ENCODE data around the gene ALPP.
A peak's percentile ranks its signal among the peaks of the same experiment; 100 is the strongest.
"Not testable (repeated sequence)": the region's sequence is repeated elsewhere in the genome, so short reads cannot be mapped to it uniquely, and the experiment has no call there.

The ALPP gene

DNA sequence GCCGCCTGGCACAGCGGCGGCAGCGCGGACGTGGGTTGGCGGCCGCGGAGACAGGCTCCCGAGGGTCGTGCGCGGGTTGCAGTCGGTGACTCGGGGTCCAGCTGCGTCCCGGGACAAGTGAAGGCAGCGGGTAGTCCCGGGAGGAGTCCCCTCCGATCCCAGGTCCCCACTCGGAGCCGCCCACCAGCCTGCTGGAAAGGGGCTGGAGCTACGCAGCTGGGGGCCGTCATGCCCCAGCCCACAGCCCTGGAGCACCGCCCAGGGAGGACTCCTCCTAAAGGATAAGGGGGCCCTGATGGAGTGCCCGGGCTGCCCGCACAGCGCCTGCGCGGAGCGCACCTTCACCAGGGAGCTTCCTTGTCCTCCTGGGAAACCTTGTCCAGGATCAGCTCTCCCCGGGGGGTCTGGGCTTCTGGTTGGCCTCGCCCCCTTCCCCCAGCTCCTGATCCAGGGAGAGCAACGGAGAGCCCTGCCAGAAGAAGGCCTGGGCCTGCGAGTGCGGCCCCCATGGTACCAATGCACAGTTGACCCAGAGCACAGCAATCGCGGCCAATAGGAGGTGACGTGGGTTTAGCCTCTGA lies 25.9 kb upstream of the ALPP start:
- Histone ChIP-seq H3K9me3 (ENCODE audit: control insufficient read depth, insufficient read depth, low read length) (peaks cover 6% of the 10 kb centered on the region; the same call in 1 of the 2 replicates), H3K9ac (ENCODE audit: low read depth, low read length) (no peak overlapping the region), H3K4me1 (ENCODE audit: control insufficient read depth, insufficient read depth, low read length) (no peaks in the 10 kb centered on the region), H3K27ac (ENCODE audit: low read depth, low read length) (no peak overlapping the region), H3K4me3 (ENCODE audit: low read depth, low read length) (peak overlapping the region; percentile 48; the same call in 1 of the 2 replicates), H3K36me3 (ENCODE audit: control insufficient read depth, insufficient read depth, low read length) (no peaks in the 10 kb centered on the region), H3K27me3 (ENCODE audit: control insufficient read depth, insufficient read depth, low read length) (peaks cover 50% of the 10 kb centered on the region)

DNA sequence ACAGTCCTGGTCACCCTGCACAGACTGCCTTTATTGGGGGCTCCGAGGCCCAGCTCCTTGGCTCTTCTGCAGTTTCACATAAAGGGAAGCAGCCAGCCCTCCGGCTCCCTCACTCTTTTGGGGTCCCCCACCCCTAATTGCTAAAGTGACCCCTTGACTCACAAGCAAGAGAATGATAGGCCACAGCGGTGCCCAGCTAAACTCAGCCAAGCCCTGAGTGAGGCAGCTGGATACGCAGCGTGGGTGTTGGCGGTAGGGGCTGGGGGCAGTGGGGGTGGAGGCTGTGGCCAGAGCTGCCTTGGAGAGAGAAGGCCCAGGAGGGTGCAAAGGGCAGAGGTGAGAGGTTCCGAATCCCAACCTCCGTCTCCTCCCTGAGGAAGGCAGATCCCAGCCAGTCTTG lies 25.5 kb upstream of the ALPP start:
- H3K4me3 ChIP-seq (ENCODE audit: low read depth, low read length): no peak overlapping the region
- H3K27ac ChIP-seq (ENCODE audit: low read depth, low read length): no peak overlapping the region
- H3K9ac ChIP-seq (ENCODE audit: low read depth, low read length): no peak overlapping the region
- no peaks in the 10 kb centered on the region for H3K36me3 ChIP-seq (ENCODE audit: control insufficient read depth, insufficient read depth, low read length)
- no peaks in the 10 kb centered on the region for H3K4me1 ChIP-seq (ENCODE audit: control insufficient read depth, insufficient read depth, low read length)
- H3K9me3 ChIP-seq (ENCODE audit: control insufficient read depth, insufficient read depth, low read length): peaks cover 6% of the 10 kb centered on the region; the same call in 1 of the 2 replicates
- peaks cover 50% of the 10 kb centered on the region for H3K27me3 ChIP-seq (ENCODE audit: control insufficient read depth, insufficient read depth, low read length)

DNA sequence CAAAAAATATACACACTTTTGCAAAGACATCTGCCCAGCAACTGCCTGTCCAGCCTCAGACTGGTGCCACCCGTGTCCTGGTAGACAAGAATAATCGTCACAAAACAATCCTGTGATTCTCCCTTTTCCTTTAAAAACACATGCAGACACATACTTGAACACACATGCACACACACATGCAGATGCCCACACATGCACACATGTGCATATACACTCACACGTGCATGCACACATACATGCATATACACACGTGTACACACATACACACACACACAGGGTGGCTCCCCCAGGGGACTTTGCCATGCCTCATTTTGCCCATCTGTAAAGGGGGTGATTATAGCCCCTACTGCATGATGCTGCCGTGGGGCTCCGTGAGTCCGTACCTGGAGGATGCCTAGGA lies 24.9 kb upstream of the ALPP start:
- H3K27me3 ChIP-seq (ENCODE audit: control insufficient read depth, insufficient read depth, low read length): peaks cover 44% of the 10 kb centered on the region

DNA sequence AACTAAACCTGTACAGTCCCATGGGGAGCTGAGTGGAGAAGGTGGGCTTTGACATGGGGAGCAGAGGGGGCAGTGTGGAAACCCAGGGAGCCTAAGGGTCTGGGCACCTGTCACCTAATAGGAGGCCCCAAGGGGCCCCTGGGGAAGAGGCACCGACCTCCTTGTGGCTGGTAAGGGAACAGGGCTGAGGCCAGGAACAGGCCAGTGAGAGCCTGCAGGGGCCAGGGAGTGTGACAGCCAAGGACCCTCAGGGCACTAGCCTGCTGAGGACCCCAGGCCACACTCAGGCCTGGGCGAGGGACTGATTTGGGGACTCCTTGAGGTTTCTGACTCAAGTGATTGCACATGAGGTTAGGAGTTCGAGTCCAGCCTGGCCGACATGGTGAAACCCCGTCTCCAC lies 24.5 kb upstream of the ALPP start:
- no peak overlapping the region for H3K9ac ChIP-seq (ENCODE audit: low read depth, low read length)
- H3K9me3 ChIP-seq (ENCODE audit: control insufficient read depth, insufficient read depth, low read length): peaks cover 6% of the 10 kb centered on the region; the same call in 1 of the 2 replicates
- no peak overlapping the region for H3K27ac ChIP-seq (ENCODE audit: low read depth, low read length)
- peaks cover 41% of the 10 kb centered on the region for H3K27me3 ChIP-seq (ENCODE audit: control insufficient read depth, insufficient read depth, low read length)
- H3K36me3 ChIP-seq (ENCODE audit: control insufficient read depth, insufficient read depth, low read length): no peaks in the 10 kb centered on the region
- H3K4me1 ChIP-seq (ENCODE audit: control insufficient read depth, insufficient read depth, low read length): no peaks in the 10 kb centered on the region
- H3K4me3 ChIP-seq (ENCODE audit: low read depth, low read length): no peak overlapping the region

More for the DNA sequence above, 24.9 kb upstream of the ALPP start:
- Histone ChIP-seq H3K9ac (ENCODE audit: low read depth, low read length) (no peak overlapping the region), H3K9me3 (ENCODE audit: control insufficient read depth, insufficient read depth, low read length) (peaks cover 6% of the 10 kb centered on the region; the same call in 1 of the 2 replicates), H3K36me3 (ENCODE audit: control insufficient read depth, insufficient read depth, low read length) (no peaks in the 10 kb centered on the region), H3K4me3 (ENCODE audit: low read depth, low read length) (no peak overlapping the region), H3K27ac (ENCODE audit: low read depth, low read length) (no peak overlapping the region), H3K4me1 (ENCODE audit: control insufficient read depth, insufficient read depth, low read length) (no peaks in the 10 kb centered on the region)

DNA sequence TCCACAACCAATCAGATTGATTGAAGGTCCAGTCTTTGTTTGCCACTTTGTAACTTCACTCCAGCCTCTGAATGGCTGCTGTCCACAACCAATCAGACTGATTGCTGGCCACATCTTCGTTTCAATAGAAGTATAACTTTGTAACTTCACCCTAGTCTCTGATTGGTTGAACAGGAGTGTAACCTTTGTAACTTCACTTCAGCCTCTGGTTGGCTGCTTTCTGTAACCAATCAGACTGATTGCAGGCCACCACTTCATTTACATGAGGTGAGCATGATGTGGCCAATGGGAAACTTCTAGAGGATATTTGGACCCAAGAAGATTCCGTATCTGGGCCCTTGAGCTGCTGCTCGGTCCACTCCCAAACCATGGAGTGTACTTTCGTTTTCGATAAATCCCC lies 16.9 kb upstream of the ALPP start:
- Histone ChIP-seq H3K36me3 (ENCODE audit: control insufficient read depth, insufficient read depth, low read length) (no peaks in the 10 kb centered on the region), H3K27ac (ENCODE audit: low read depth, low read length) (no peak overlapping the region), H3K4me3 (ENCODE audit: low read depth, low read length) (no peak overlapping the region), H3K9ac (ENCODE audit: low read depth, low read length) (no peak overlapping the region), H3K4me1 (ENCODE audit: control insufficient read depth, insufficient read depth, low read length) (peaks cover 3% of the 10 kb centered on the region; the same call in 1 of the 2 replicates), H3K27me3 (ENCODE audit: control insufficient read depth, insufficient read depth, low read length) (no peaks in the 10 kb centered on the region), H3K9me3 (ENCODE audit: control insufficient read depth, insufficient read depth, low read length) (no peaks in the 10 kb centered on the region)

DNA sequence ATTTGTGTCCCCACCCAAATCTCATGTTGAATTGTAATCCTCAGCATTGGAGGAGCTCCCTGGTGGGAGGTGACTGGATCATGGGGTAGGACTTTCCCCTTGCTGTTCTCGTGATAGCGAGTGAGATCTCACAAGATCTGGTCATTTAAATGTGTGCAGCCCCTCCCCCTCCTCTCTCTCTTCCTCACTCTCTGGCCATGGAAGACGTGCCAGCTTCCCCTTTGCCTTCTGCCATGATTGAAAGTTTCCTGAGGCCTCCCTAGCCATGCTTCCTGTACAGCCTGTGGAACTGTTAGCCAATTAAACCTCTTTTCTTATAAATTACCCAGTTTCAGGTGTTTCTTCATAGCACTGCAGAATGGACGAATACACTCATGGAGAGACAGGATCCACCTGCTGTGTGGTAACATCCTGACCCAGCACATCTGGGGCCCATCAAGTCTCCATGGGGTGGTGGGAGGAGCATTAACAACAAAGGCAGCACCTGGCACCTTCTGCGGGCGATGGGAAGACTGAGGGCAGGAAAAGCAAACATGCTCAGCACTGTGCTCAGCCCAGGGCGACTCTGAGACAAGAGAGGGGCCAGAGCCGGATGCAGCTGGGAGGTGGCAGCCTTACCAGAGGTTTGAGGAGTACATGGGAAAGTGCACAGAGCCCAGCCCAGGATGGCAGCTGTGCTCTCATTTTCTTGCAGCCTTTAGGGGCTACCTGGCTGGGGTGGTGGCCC lies 16.2 kb upstream of the ALPP start:
- Histone ChIP-seq H3K4me1 (ENCODE audit: control insufficient read depth, insufficient read depth, low read length) (peaks cover 3% of the 10 kb centered on the region; the same call in 1 of the 2 replicates), H3K27me3 (ENCODE audit: control insufficient read depth, insufficient read depth, low read length) (no peaks in the 10 kb centered on the region), H3K36me3 (ENCODE audit: control insufficient read depth, insufficient read depth, low read length) (no peaks in the 10 kb centered on the region), H3K4me3 (ENCODE audit: low read depth, low read length) (no peak overlapping the region), H3K9me3 (ENCODE audit: control insufficient read depth, insufficient read depth, low read length) (no peaks in the 10 kb centered on the region), H3K9ac (ENCODE audit: low read depth, low read length) (no peak overlapping the region), H3K27ac (ENCODE audit: low read depth, low read length) (no peak overlapping the region)

DNA sequence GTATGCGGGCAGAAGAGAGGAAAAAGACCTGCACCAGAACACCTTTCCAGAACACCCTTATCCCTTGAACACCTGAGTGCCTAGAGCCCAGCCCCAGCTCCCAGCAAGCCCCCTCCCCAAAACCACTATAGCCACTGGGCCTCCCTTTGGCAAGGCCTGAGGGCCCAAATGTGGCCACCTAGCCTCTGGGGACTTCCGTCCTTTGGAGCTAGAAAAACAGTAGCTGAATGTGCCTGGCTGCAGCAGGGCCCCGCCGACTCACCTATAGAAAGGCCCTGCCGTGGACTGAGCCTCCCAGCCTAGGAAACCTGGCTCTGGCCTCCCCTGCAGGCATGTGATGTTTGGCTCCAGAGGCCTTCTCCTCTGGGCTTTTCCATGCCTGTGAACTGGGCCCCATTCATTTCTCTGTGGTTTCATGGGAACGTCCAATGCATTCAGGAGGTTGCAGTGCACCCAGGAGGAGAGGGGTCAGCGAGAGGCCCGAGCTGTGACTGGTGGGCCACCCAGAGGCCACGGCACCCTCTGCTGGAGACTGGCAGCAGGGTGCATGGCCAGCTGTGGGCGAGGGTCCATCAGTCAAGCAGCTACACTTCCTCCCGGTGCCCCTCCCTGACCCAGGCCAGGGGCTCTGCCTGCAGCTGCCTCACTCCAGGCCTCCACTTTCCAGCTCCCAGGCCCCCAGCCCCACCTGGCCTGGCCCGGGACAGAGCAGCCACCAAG lies 15.3 kb upstream of the ALPP start:
- H3K27ac ChIP-seq (ENCODE audit: low read depth, low read length); H3K27me3 ChIP-seq (ENCODE audit: control insufficient read depth, insufficient read depth, low read length); H3K36me3 ChIP-seq (ENCODE audit: control insufficient read depth, insufficient read depth, low read length); H3K9ac ChIP-seq (ENCODE audit: low read depth, low read length); H3K9me3 ChIP-seq (ENCODE audit: control insufficient read depth, insufficient read depth, low read length); H3K4me3 ChIP-seq (ENCODE audit: low read depth, low read length): not testable (repeated sequence)
- peaks cover 10% of the 10 kb centered on the region; the same call in 1 of the 2 replicates for H3K4me1 ChIP-seq (ENCODE audit: control insufficient read depth, insufficient read depth, low read length)

DNA sequence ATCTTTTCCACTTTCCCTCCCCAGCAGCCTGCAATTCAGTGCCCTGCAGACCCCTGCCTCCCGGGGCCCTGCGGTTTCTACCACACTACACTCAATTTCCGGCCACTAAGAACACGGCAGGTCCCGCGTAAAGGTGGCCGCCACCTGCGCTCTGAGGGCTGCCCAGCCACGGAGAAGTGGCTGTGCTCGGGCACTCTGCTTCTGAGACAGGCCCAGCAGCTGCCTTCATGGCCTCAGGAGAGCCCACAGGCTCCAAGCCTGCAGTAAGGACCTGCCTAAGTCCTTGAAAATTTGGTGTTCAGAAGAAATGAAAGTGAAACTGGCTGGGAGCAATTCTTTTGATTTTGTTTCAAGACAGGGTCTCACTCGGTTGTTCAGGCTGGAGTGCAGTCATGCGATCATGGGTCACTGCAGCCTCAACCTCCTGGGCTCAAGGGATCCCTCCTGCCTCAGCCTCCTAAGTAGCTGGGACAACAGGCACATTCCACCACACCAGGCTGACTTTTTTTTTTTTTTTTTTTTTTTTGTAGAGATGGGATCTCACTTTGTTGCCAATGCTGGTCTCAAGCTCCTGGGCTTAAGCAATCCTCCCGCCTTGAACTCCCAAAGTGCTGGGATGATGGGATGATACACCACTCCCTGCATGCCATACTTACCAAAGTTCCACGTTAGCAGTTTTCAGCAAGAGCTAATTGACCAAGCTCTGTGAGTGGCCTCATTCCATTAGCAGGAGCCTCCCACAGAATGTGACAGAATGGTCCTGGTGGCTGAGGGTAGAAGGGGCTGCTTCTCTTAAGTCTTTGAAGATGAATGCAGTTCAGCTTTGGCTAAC lies 14.6 kb upstream of the ALPP start:
- peaks cover 13% of the 10 kb centered on the region; the same call in 1 of the 2 replicates for H3K4me1 ChIP-seq (ENCODE audit: control insufficient read depth, insufficient read depth, low read length)
- H3K9ac ChIP-seq (ENCODE audit: low read depth, low read length): no peak overlapping the region
- no peaks in the 10 kb centered on the region for H3K27me3 ChIP-seq (ENCODE audit: control insufficient read depth, insufficient read depth, low read length)
- no peaks in the 10 kb centered on the region for H3K36me3 ChIP-seq (ENCODE audit: control insufficient read depth, insufficient read depth, low read length)
- H3K9me3 ChIP-seq (ENCODE audit: control insufficient read depth, insufficient read depth, low read length): no peaks in the 10 kb centered on the region
- no peak overlapping the region for H3K27ac ChIP-seq (ENCODE audit: low read depth, low read length)
- no peak overlapping the region for H3K4me3 ChIP-seq (ENCODE audit: low read depth, low read length)

DNA sequence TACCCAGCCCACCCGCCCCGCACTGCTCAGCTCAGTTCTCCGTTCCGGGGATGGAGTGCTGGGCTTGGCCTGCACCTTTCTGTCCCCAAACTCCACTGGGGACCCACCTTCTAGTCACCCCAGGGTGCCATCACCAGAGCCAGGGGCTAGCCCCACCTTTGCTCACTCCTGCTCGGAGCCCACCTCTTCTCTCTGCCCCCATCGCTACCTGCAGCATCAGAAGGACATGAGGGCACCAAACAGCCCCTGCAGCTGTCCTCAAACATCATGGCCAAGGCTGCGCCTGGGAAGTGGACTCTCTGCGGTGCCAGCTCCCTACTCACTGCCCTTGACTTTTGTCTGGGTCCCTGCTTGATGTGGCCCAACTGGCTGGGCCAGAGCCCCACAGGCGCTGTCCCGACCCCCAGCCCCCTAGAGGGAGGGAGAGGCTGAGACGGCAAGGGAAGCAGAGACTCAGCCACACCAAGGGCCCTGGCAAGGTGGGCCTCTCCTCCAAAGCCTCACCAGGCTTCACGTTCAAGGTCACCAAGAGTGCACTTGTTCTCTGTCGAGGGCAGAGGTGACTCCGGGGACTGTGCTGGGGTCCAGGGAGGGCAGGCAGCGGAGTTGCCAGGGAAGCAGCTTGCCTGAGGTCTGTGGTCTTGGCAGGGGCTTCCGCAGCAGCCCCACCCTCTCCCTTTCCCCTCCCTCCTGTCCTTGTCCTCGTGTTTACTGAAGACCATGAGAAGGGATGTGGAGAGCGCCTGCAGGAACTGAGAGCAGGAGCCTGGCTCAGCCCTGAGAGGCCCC lies 13.6 kb upstream of the ALPP start:
- not testable (repeated sequence) for H3K27ac ChIP-seq (ENCODE audit: low read depth, low read length); H3K27me3 ChIP-seq (ENCODE audit: control insufficient read depth, insufficient read depth, low read length); H3K4me3 ChIP-seq (ENCODE audit: low read depth, low read length); H3K36me3 ChIP-seq (ENCODE audit: control insufficient read depth, insufficient read depth, low read length); H3K9me3 ChIP-seq (ENCODE audit: control insufficient read depth, insufficient read depth, low read length); H3K9ac ChIP-seq (ENCODE audit: low read depth, low read length)
- peaks cover 13% of the 10 kb centered on the region; the same call in 1 of the 2 replicates for H3K4me1 ChIP-seq (ENCODE audit: control insufficient read depth, insufficient read depth, low read length)

Measured in HUES48 (cell line).